ENCODE data around the gene RITA1. TPM values are rescaled to one million over a fixed set of nuclear protein-coding genes. Genes with fewer than 3 reads are reported as not detected.

The RITA1 gene

GRCh38 chr12:113239288-113239771 is 53.8 kb downstream of the RITA1 start:
- Histone ChIP-seq H3K36me3 (ENCODE audit: insufficient read depth, low read length) (no peaks in the 10 kb centered on the region), H3K4me2 (ENCODE audit: low read length) (no peak overlapping the region), H3K9me3 (replicated peaks; ENCODE audit: low read length) (no peaks in the 10 kb centered on the region), H3K4me1 (ENCODE audit: control insufficient read depth, insufficient read depth, low read length) (peaks cover 73% of the 10 kb centered on the region), H3K9ac (ENCODE audit: low read depth, low read length) (no peak overlapping the region), H3K4me3 (ENCODE audit: low read length) (no peak overlapping the region), H3K27me3 (ENCODE audit: control insufficient read depth, insufficient read depth, low read length) (no peaks in the 10 kb centered on the region)

GRCh38 chr12:113239811-113240331 is 54.4 kb downstream of the RITA1 start:
- no peaks in the 10 kb centered on the region for H3K36me3 ChIP-seq (ENCODE audit: insufficient read depth, low read length)
- peaks cover 78% of the 10 kb centered on the region for H3K4me1 ChIP-seq (ENCODE audit: control insufficient read depth, insufficient read depth, low read length)

GRCh38 chr12:113240395-113240794 is 54.9 kb downstream of the RITA1 start:
- Histone ChIP-seq H3K9me3 (replicated peaks; ENCODE audit: low read length) (no peaks in the 10 kb centered on the region), H3K27me3 (ENCODE audit: control insufficient read depth, insufficient read depth, low read length) (no peaks in the 10 kb centered on the region), H3K36me3 (ENCODE audit: insufficient read depth, low read length) (no peaks in the 10 kb centered on the region), H3K9ac (ENCODE audit: low read depth, low read length) (no peak overlapping the region), H3K4me1 (ENCODE audit: control insufficient read depth, insufficient read depth, low read length) (peaks cover 81% of the 10 kb centered on the region), H3K4me3 (ENCODE audit: low read length) (no peak overlapping the region), H3K4me2 (ENCODE audit: low read length) (no peak overlapping the region)

More at GRCh38 chr12:113239811-113240331, 54.4 kb downstream of the RITA1 start:
- H3K27me3 ChIP-seq (ENCODE audit: control insufficient read depth, insufficient read depth, low read length): no peaks in the 10 kb centered on the region
- no peak overlapping the region for H3K4me3 ChIP-seq (ENCODE audit: low read length)
- no peak overlapping the region for H3K9ac ChIP-seq (ENCODE audit: low read depth, low read length)
- no peaks in the 10 kb centered on the region for H3K9me3 ChIP-seq (replicated peaks; ENCODE audit: low read length)
- no peak overlapping the region for H3K4me2 ChIP-seq (ENCODE audit: low read length)

- H3K36me3 ChIP-seq (ENCODE audit: insufficient read depth, low read length): no peaks in the 10 kb centered on the region
- H3K4me3 ChIP-seq (ENCODE audit: low read length): peak overlapping the region; percentile 39
- peak overlapping the region; percentile 74 for H3K4me2 ChIP-seq (ENCODE audit: low read length)
- H3K9me3 ChIP-seq (replicated peaks; ENCODE audit: low read length): no peaks in the 10 kb centered on the region
- H3K27me3 ChIP-seq (ENCODE audit: control insufficient read depth, insufficient read depth, low read length): no peaks in the 10 kb centered on the region
- peaks cover 84% of the 10 kb centered on the region for H3K4me1 ChIP-seq (ENCODE audit: control insufficient read depth, insufficient read depth, low read length)
- H3K9ac ChIP-seq (ENCODE audit: low read depth, low read length): peak overlapping the region; percentile 79
These were observed 55.9 kb downstream of the RITA1 start for GRCh38 chr12:113241191-113242025.

Small RNA genes within 50 kb of the gene (small RNA-seq; reads per million reads assigned to genes)
- gene MIR7106 (not detected), gene RF00019 (not detected)

Data from skeletal muscle satellite cell (primary cell).